HG02798 (cell line): Measurements from ENCODE around the gene UBE3A.

Experiments
- ATAC-seq: cut with Tn5 transposase; IDR thresholded peaks from one replicate; pipeline ENCODE4 v1.9.1; 2021; ENCODE audit warnings: mild to moderate bottlenecking; ENCODE audit not compliant: unreplicated experiment, poor library complexity

The UBE3A gene

GRCh38 chr15:25335279-25335678 is 103.5 kb downstream of the UBE3A start:
- no peak for ATAC-seq

- no peak for ATAC-seq
Observed at GRCh38 chr15:25333049-25333448, 105.8 kb downstream of the UBE3A start.

- no peak for ATAC-seq
Observed at GRCh38 chr15:25332306-25332705, 106.5 kb downstream of the UBE3A start.

- no peak for ATAC-seq
Observed at GRCh38 chr15:25331860-25332259, 107.0 kb downstream of the UBE3A start.

- ATAC-seq, result no peak
Observed at GRCh38 chr15:25331404-25331803, 107.4 kb downstream of the UBE3A start.

- ATAC-seq, result no peak
Observed at GRCh38 chr15:25329696-25330095, 109.1 kb downstream of the UBE3A start.

- no peak for ATAC-seq
Observed at GRCh38 chr15:25327686-25328085, 111.1 kb downstream of the UBE3A start.

- ATAC-seq, result no peak
Observed at GRCh38 chr15:25325187-25325586, 113.6 kb downstream of the UBE3A start.

GRCh38 chr15:25323420-25323819 is 115.4 kb downstream of the UBE3A start:
- ATAC-seq, result no peak

- ATAC-seq, result no peak
Observed at GRCh38 chr15:25287823-25288222, 151.0 kb downstream of the UBE3A start.
